ENCODE results near the gene PCDHGB7. TPM values are rescaled to one million over a fixed set of nuclear protein-coding genes. Genes with fewer than 3 reads are reported as not detected.
A peak's percentile ranks its signal among the peaks of the same experiment; 100 is the strongest.

Gene PCDHGB7
- polyA plus RNA-seq, 1 of the 3 experiments (the other 2 are of a cell fraction), result 19.1 TPM

- H3K9me2 ChIP-seq, result no peaks in the 10 kb centered on the region
- H4K20me1 ChIP-seq (ENCODE audit: insufficient read depth), result no peaks in the 10 kb centered on the region
- peaks cover 7% of the 10 kb centered on the region; the same call in 1 of the 2 replicates for H3K9me3 ChIP-seq
- no peak overlapping the region for H3K9ac ChIP-seq
- no peak overlapping the region; a peak in 1 of 4 replicates for H3K4me3 ChIP-seq (ENCODE audit: low read depth in 2 of 2, low read length in 1 of 2)
- no peaks in the 10 kb centered on the region; the same call in 1 of the 2 replicates for H3K79me2 ChIP-seq (ENCODE audit: insufficient read depth)
- H3F3A ChIP-seq (replicated peaks; ENCODE audit: insufficient read depth), result no peaks in the 10 kb centered on the region
- POLR2A ChIA-PET, result no interaction called here
- no peak overlapping the region for H3K27ac ChIP-seq (ENCODE audit: low read depth in 2 of 2, low read length in 1 of 2)
- H3K36me3 ChIP-seq (replicated peaks in 1 of 2; ENCODE audit: control insufficient read depth in 1 of 2, insufficient read depth in 2 of 2, low read length in 1 of 2), result no peaks in the 10 kb centered on the region
- DNase-seq, result no peak
- TF ChIP-seq JUND (IDR thresholded peaks at IDR 0.05) (no peak), FOSL2 (IDR thresholded peaks at IDR 0.05; ENCODE audit: borderline replicate concordance, low read depth) (no peak), USF2 (IDR thresholded peaks at IDR 0.05; ENCODE audit: borderline replicate concordance, low read depth, low read length) (no peak)
- CTCF ChIA-PET, result no interaction called here
- H3K4me2 ChIP-seq, result no peak overlapping the region
- 84% methylated on average over 58 of the region's 61 CpGs for WGBS (ENCODE audit: low lambda C conversion rate)
- no peaks in the 10 kb centered on the region for H3K27me3 ChIP-seq (ENCODE audit: insufficient read depth)
- H3K4me1 ChIP-seq (ENCODE audit: control insufficient read depth in 1 of 2, insufficient read depth in 2 of 2, low read depth in 1 of 2, low read length in 1 of 2), result no peaks in the 10 kb centered on the region
- no peak overlapping the region for H2AFZ ChIP-seq (ENCODE audit: low read depth)
Measured at GRCh38 chr5:141399555-141400258, 17.8 kb upstream of the PCDHGB7 start.

DNA sequence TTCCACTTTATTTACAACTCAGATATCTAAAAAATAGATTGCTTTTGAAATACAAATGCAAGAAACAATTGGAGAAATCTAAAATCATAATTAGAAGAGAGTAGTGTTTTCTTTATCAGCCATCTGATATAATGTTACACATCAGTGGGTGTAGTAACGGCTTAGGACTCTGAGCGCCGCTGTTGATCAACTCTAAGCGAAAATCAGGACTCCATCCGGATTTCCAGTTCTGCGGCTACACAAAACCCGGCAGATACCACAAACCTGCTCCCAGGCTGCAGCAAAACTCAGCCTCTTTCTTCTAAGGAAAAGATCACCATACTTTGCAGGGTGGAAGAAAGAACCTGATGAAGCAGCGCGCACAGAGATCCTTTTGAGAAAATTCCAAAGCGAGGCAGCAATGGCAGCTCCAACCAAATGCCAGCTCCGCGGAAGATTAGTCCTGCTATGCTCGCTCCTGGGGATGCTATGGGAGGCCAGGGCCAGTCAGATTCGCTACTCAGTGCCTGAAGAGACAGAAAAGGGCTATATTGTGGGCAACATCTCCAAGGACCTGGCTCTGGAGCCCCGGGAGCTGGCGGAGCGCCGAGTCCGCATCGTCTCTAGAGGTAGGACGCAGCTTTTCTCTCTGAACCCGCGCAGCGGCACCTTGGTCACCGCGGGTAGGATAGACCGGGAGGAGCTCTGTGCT is 14.8 kb upstream of the PCDHGB7 start, which contains the start of gene PCDHGA9:
TSS of gene PCDHGA9 (plus strand) at position 226 of the 691 bp plus-strand sequence. CDS start at position 401, 175 bp downstream.
- Histone ChIP-seq H3K36me3 (replicated peaks in 1 of 2; ENCODE audit: control insufficient read depth in 1 of 2, insufficient read depth in 2 of 2, low read length in 1 of 2) (peaks cover 0 to 9% of the 10 kb centered on the region in 2 experiments), H3K4me1 (ENCODE audit: control insufficient read depth in 1 of 2, insufficient read depth in 2 of 2, low read depth in 1 of 2, low read length in 1 of 2) (no peaks in the 10 kb centered on the region), H3K79me2 (ENCODE audit: insufficient read depth) (no peaks in the 10 kb centered on the region), H3K27me3 (ENCODE audit: insufficient read depth) (no peaks in the 10 kb centered on the region), H3K4me2 (no peak within 1 kb of the TSS), H3K4me3 (ENCODE audit: low read depth in 2 of 2, low read length in 1 of 2) (no peak within 1 kb of the TSS; a peak in 1 of 4 replicates), H3K9me3 (peaks cover 7% of the 10 kb centered on the region), H4K20me1 (ENCODE audit: insufficient read depth) (no peaks in the 10 kb centered on the region), H2AFZ (ENCODE audit: low read depth) (no peak within 1 kb of the TSS), H3F3A (replicated peaks; ENCODE audit: insufficient read depth) (no peaks in the 10 kb centered on the region), H3K27ac (ENCODE audit: low read depth in 2 of 2, low read length in 1 of 2) (no peak within 1 kb of the TSS), H3K9ac (no peak within 1 kb of the TSS), H3K9me2 (no peaks in the 10 kb centered on the region)
- DNase-seq, result peak; percentile 53
- CTCF ChIA-PET, result no interaction called here
- 77% methylated on average over 26 of the region's 27 CpGs for WGBS (ENCODE audit: low lambda C conversion rate)
- TF ChIP-seq MEF2A (IDR thresholded peaks at IDR 0.05; ENCODE audit: borderline replicate concordance, low read depth) (no peak), FOXJ3 (CRISPR knock-in tag; IDR thresholded peaks at IDR 0.05) (no peak), ZBTB33 (IDR thresholded peaks at IDR 0.05; ENCODE audit: borderline replicate concordance, low read depth) (no peak), SIN3A (IDR thresholded peaks at IDR 0.05; ENCODE audit: borderline replicate concordance, low read depth, low read length) (no peak), ELF1 (IDR thresholded peaks at IDR 0.05) (no peak), NFIC (IDR thresholded peaks at IDR 0.05; ENCODE audit: borderline replicate concordance) (no peak), RAD21 (IDR thresholded peaks at IDR 0.05; ENCODE audit: low read length) (peak; percentile 39), SMC3 (IDR thresholded peaks at IDR 0.05; ENCODE audit: low read depth, low read length) (no peak), CTCF (IDR thresholded peaks at IDR 0.05) (peak; percentile 39; the same call in 1 of the 2 replicates), JUND (IDR thresholded peaks at IDR 0.05) (no peak), GABPA (IDR thresholded peaks at IDR 0.05; ENCODE audit: low read depth) (no peak)
- TF ChIP-seq, protein P1, sequence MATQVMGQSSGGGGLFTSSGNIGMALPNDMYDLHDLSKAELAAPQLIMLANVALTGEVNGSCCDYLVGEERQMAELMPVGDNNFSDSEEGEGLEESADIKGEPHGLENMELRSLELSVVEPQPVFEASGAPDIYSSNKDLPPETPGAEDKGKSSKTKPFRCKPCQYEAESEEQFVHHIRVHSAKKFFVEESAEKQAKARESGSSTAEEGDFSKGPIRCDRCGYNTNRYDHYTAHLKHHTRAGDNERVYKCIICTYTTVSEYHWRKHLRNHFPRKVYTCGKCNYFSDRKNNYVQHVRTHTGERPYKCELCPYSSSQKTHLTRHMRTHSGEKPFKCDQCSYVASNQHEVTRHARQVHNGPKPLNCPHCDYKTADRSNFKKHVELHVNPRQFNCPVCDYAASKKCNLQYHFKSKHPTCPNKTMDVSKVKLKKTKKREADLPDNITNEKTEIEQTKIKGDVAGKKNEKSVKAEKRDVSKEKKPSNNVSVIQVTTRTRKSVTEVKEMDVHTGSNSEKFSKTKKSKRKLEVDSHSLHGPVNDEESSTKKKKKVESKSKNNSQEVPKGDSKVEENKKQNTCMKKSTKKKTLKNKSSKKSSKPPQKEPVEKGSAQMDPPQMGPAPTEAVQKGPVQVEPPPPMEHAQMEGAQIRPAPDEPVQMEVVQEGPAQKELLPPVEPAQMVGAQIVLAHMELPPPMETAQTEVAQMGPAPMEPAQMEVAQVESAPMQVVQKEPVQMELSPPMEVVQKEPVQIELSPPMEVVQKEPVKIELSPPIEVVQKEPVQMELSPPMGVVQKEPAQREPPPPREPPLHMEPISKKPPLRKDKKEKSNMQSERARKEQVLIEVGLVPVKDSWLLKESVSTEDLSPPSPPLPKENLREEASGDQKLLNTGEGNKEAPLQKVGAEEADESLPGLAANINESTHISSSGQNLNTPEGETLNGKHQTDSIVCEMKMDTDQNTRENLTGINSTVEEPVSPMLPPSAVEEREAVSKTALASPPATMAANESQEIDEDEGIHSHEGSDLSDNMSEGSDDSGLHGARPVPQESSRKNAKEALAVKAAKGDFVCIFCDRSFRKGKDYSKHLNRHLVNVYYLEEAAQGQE (IDR thresholded peaks at IDR 0.05; ENCODE audit: low read depth, low read length), result no peak
- POLR2A ChIA-PET, result no interaction called here
